OCI-LY1 (cell line): ENCODE results near the gene CELF4.

Source experiments
- H2AFZ ChIP-seq: fragments of 200-600 bp; sonication (generic), shearing (Covaris generic); 2 replicates; pipeline ENCODE4 v1.6.0; 2014; ENCODE audit warnings: antibody characterized with exemption, mild to moderate bottlenecking, low read length
- H3F3A ChIP-seq: fragments of 200-600 bp; sonication (generic), shearing (Covaris generic); 2 replicates; pipeline ENCODE4 v1.6.0; 2014; ENCODE audit warnings: mild to moderate bottlenecking, antibody characterized with exemption, low read length, moderate library complexity; ENCODE audit not compliant: insufficient read depth
- H3K27ac ChIP-seq: fragments of 200-600 bp; sonication (generic); 2 replicates; pipeline ENCODE4 v1.5.1; 2014; ENCODE audit warnings: low read length, mixed run types, mild to moderate bottlenecking, low read depth; ENCODE audit not compliant: poor library complexity, severe bottlenecking
- H3K27me3 ChIP-seq: fragments of 200-600 bp; sonication (generic); 2 replicates; pipeline ENCODE4 v1.6.0; 2014; ENCODE audit warnings: antibody characterized with exemption, mild to moderate bottlenecking, low read length, moderate library complexity; ENCODE audit not compliant: insufficient read depth
- H3K36me3 ChIP-seq: fragments of 200-600 bp; sonication (generic); 2 replicates; pipeline ENCODE4 v1.6.1; 2014; ENCODE audit warnings: mild to moderate bottlenecking, antibody characterized with exemption, low read length, moderate library complexity, mixed read lengths; ENCODE audit not compliant: insufficient read depth
- H3K4me1 ChIP-seq: fragments of 200-600 bp; sonication (generic); 2 replicates; pipeline ENCODE4 v1.5.1; 2014; ENCODE audit warnings: mild to moderate bottlenecking, low read length, moderate library complexity; ENCODE audit not compliant: insufficient read depth, severe bottlenecking
- H3K4me2 ChIP-seq: fragments of 200-600 bp; sonication (generic), shearing (Covaris generic); 2 replicates; pipeline ENCODE4 v1.6.1; 2014; ENCODE audit warnings: low read length
- H3K4me3 ChIP-seq: fragments of 200-600 bp; sonication (generic); 2 replicates; pipeline ENCODE4 v1.5.1; 2014; ENCODE audit warnings: low read length, low read depth, mild to moderate bottlenecking, mixed read lengths; ENCODE audit not compliant: poor library complexity, severe bottlenecking
- H3K79me2 ChIP-seq: fragments of 200-600 bp; shearing (Covaris generic); 2 replicates; pipeline ENCODE4 v1.6.1; 2016; ENCODE audit warnings: mixed run types, low read length, mixed read lengths; ENCODE audit not compliant: insufficient read depth
- H3K9ac ChIP-seq: fragments of 200-600 bp; sonication (generic), shearing (Covaris generic); 2 replicates; pipeline ENCODE4 v1.6.1; 2014; ENCODE audit warnings: mild to moderate bottlenecking, low read length, mixed read lengths
- H3K9me2 ChIP-seq: fragments of 200-600 bp; sonication (generic), shearing (Covaris generic); 2 replicates; pipeline ENCODE4 v1.6.1; 2014; ENCODE audit warnings: low read depth, mild to moderate bottlenecking, low read length, mixed read lengths
- H3K9me3 ChIP-seq: fragments of 200-600 bp; shearing (Covaris generic); 2 replicates; pipeline ENCODE4 v1.6.1; 2014; ENCODE audit warnings: low read length, mixed read lengths
- H4K20me1 ChIP-seq: fragments of 200-600 bp; sonication (generic), shearing (Covaris generic); 2 replicates; pipeline ENCODE4 v1.6.0; 2016; ENCODE audit warnings: mild to moderate bottlenecking, low read length; ENCODE audit not compliant: insufficient read depth
- CTCF ChIP-seq: fragments of 200-600 bp; sonication (generic), shearing (Covaris generic); IDR thresholded peaks from 2 replicates; pipeline ENCODE4 v1.5.1; 2017; ENCODE audit warnings: mild to moderate bottlenecking, antibody characterized with exemption, low read length, moderate library complexity, mixed read lengths
- EZH2 ChIP-seq: fragments of 200-600 bp; sonication (generic), shearing (Covaris generic); IDR thresholded peaks from 2 replicates; pipeline ENCODE4 v1.8.0; 2017; ENCODE audit warnings: borderline replicate concordance, mixed run types, mild to moderate bottlenecking, antibody characterized with exemption, low read length, moderate library complexity, mixed read lengths

CELF4 gene

GRCh38 chr18:37299471-37300304 is 265.9 kb downstream of the CELF4 start:
- H3K4me3 ChIP-seq, result no peak overlapping the region
- H4K20me1 ChIP-seq, result no peaks in the 10 kb centered on the region
- H3F3A ChIP-seq, result no peaks in the 10 kb centered on the region
- no peaks in the 10 kb centered on the region for H3K27me3 ChIP-seq
- no peak overlapping the region for H2AFZ ChIP-seq
- no peak overlapping the region for H3K9ac ChIP-seq
- no peaks in the 10 kb centered on the region for H3K9me2 ChIP-seq
- no peaks in the 10 kb centered on the region for H3K79me2 ChIP-seq
- H3K4me2 ChIP-seq, result no peak overlapping the region
- no peak for TF ChIP-seq CTCF
- no peak for TF ChIP-seq EZH2
- H3K4me1 ChIP-seq, result no peaks in the 10 kb centered on the region
- no peaks in the 10 kb centered on the region for H3K36me3 ChIP-seq
- no peak overlapping the region for H3K27ac ChIP-seq
- no peaks in the 10 kb centered on the region for H3K9me3 ChIP-seq

GRCh38 chr18:37298816-37299215 is 266.8 kb downstream of the CELF4 start:
- no peaks in the 10 kb centered on the region for H3K9me2 ChIP-seq
- no peak overlapping the region for H3K27ac ChIP-seq
- no peaks in the 10 kb centered on the region for H3K4me1 ChIP-seq
- H2AFZ ChIP-seq, result no peak overlapping the region
- H3K27me3 ChIP-seq, result no peaks in the 10 kb centered on the region
- no peaks in the 10 kb centered on the region for H3K36me3 ChIP-seq
- no peak for TF ChIP-seq CTCF
- no peak for TF ChIP-seq EZH2
- no peak overlapping the region for H3K4me2 ChIP-seq
- H4K20me1 ChIP-seq, result no peaks in the 10 kb centered on the region
- no peak overlapping the region for H3K4me3 ChIP-seq
- no peaks in the 10 kb centered on the region for H3K79me2 ChIP-seq
- no peaks in the 10 kb centered on the region for H3F3A ChIP-seq
- H3K9me3 ChIP-seq, result no peaks in the 10 kb centered on the region
- no peak overlapping the region for H3K9ac ChIP-seq

DNA sequence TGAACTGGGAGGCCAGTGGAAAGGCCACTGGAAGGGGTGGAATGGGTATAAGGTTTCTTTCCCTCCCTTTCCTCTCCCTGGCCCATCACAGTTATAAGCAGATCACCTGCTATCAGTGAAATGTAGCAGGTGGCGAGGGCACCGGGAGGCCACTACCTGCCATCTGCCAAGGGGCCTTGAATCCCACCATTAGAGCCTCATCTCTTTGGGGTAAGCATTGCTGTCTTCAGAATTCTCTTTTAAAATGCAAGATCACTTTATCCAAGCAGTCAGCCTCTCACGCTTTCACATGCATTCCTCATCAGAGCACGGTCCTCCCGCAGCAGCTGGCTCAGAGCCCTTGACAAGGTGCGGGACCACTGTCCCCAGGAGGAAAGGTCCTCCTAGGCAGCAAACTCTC is 268.5 kb downstream of the CELF4 start:
- Histone ChIP-seq H4K20me1 (no peaks in the 10 kb centered on the region), H3K27me3 (no peaks in the 10 kb centered on the region), H2AFZ (no peak overlapping the region), H3K4me3 (no peak overlapping the region), H3K9me3 (no peaks in the 10 kb centered on the region), H3K9me2 (no peaks in the 10 kb centered on the region), H3F3A (no peaks in the 10 kb centered on the region), H3K27ac (no peak overlapping the region), H3K9ac (no peak overlapping the region), H3K4me2 (no peak overlapping the region), H3K36me3 (no peaks in the 10 kb centered on the region), H3K4me1 (no peaks in the 10 kb centered on the region), H3K79me2 (no peaks in the 10 kb centered on the region)
- no peak for TF ChIP-seq EZH2
- TF ChIP-seq CTCF, result no peak
